Stimulated activated CD4-positive, alpha-beta T cell treated with anti-CD3 and anti-CD28 coated beads, TNF-alpha, amount 100 ng/mL, for 4 hours (primary cell): ENCODE data around the gene MRPS24.

Experiments
- DNase-seq, 3 experiments: peaks; one replicate each; pipeline ENCODE4 v3.0.0-alpha.2; 2020; ENCODE audit warnings: low read depth in 3 of 3

Gene MRPS24

DNA sequence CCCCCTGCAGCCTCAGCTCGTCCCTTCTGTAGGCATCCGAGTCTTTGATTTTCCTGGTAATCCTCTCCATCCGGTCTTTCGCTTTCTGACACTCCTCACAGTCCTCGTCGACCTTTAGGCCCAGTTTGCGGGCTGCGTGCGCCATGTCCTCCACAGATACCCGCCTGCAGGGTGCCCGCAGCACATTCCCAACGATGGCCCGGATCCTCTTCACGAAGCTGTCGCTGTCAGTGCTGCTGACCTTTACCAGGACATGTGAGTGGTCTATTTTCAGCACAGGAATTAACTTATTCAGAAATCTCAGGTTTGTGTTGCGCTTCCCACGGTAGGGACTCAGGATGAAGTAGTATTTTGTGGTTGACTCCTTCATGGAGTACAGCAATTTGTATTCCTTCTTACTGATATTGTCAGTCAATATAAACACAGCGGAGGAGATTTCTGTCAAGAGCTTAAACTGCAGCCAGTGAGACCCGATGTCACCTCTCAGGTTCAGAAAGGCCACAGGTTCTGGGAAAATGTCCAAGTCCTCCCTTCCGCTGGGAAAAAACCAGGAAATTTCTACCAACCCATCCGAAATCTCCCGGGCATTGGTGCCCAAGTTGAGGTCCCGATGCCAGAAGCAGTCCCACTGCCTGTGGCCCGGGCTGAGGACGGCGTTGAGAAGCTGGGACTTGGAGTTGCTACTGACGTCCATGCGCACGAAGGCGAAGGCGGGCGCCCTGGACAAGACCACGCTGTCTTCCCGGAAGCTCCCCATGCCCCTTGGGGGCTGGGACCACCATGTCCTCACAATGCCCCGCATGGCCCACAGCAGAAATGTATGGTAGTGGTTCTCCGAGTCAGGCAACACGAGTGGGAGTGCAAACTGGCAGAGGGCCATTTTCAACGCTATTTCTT lies 8.9 kb upstream of the MRPS24 start:
- no peak for DNase-seq

DNA sequence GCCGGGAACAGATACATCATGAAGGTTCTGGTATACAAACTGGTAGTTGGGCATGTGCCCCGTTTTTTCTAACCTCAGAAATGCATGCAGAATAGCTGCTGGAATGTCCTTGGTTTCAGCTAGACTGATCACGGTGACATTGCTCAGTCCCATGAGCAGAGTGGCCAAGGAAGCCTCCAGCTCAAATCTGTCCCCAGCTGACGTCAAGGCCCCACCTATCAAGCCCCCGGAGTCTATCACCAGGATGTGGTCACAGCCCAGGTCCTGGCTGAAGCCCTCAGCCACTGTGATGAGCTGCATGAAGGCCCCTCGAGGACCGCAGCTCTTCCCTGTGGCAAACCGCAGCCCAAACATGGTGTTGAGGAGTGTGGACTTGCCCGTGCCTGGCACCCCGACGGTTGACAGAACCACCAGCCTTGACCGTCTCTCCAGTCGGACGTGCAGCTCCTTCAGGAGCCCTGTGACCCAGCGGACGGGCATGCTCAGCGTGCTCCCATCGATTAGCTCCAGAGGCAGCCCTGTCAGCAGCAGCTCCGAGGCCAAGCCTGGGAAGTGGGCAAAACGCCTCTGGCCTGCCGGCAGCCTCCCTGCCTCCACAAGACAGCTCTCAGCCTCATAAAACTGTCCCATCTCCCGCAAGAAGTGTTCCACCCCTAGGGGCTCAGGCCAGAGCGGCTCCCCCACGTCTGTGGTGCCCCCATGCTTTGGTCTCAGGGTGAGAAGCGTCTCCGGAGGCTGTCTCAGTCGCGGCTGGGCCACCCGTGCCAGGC lies 7.8 kb upstream of the MRPS24 start:
- DNase-seq, result no peak

DNA sequence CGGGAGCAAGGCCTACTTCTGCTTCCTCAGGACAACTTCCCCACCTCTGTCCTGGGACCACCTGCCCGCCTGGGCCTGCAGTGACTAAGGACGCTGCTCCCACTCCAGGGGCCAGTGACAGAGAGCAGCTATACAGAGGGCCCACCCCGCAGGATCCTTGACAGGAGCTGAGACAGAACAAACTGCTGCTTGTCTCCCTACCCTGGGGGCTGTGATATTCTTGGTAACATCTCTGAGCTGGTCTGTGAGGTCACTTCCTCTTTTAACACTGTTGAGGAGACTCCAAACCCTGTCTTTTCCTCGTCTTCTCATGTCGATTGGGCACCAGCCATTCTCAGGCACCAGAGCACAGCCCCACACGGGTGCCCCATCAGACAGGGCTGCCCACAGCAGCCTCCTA lies 6.9 kb upstream of the MRPS24 start:
- DNase-seq, result no peak

GRCh38 chr7:43873300-43873699 lies 4.0 kb upstream of the MRPS24 start:
- DNase-seq, result no peak

GRCh38 chr7:43872406-43873110 lies 3.2 kb upstream of the MRPS24 start:
- no peak for DNase-seq

DNA sequence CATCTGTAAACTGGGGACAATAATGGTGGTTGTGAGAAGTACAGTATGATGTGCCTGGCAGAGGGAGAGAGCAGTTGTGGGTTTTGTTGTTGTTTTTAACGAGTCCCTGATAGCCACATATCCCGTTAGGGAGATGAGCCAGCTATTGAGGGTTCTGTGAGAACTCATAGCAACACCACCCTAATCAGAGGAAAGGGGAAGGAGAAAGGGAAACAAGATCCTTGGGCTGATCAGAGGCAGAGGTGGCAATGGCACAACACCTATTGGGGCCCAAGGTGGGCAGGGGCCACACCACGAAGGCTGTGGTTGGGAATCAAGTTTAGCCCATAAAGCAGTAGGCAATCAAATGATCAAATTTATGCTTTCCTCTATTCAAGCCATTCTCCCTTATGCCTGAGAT lies 1.7 kb upstream of the MRPS24 start:
- no peak for DNase-seq

GRCh38 chr7:43870316-43870715 lies 999 bp upstream of the MRPS24 start:
- no peak for DNase-seq

DNA sequence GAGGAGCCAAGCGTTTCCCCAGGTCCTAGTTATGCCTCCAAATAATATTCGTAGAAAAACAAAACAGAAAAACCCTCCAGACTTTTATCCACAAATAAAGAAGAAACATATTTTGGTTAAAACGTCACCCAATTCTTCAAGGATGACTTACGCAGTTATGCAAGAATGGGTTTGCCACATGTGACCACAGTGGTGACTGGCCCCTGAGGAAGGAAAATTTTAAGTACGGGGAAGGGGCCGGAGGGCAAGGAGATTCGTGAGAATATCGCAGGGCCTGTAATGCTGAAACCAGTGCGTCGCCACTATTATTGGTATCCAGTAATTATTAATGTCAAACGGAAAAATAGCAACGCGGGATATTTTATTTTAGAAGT lies 537 bp upstream of the MRPS24 start:
- DNase-seq, result no peak

DNA sequence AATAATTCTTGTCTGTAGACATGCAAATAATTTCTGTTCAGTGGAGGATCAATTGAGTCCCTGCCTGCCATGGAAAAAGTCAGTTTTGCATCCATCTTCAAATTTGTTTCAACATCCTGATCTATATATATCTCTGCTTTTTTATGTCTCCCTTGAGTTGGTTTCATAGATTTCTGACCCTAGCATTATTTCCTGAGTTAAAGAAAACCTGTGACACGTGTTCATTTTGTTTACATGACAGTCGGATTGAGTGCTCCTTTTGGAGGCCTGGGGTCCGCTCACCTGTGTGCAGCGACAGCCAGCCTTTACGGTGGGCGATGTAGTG lies 674 bp downstream of the MRPS24 start:
- no peak for DNase-seq

DNA sequence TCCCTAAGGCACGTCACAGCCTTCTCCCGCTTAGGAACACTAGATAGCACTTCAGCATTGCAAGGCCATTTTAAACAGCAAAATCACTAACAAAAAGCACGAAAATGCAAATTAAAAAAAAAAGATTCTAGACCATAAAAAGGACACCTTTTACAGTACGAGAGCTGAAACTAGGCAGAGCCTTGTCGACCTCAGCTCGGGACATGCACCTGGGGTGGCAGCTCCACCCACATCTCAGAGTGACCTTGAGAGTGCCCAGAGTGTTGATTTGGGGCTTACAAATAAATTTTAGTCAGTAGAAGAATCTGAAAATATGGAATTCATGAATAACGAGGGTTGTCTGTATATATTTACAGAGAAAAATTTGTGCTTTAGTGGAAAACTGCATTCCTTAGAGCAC lies 1.1 kb downstream of the MRPS24 start:
- DNase-seq, result no peak

- DNase-seq, result no peak
These were observed 4.0 kb downstream of the MRPS24 start for GRCh38 chr7:43865277-43865676.

DNA sequence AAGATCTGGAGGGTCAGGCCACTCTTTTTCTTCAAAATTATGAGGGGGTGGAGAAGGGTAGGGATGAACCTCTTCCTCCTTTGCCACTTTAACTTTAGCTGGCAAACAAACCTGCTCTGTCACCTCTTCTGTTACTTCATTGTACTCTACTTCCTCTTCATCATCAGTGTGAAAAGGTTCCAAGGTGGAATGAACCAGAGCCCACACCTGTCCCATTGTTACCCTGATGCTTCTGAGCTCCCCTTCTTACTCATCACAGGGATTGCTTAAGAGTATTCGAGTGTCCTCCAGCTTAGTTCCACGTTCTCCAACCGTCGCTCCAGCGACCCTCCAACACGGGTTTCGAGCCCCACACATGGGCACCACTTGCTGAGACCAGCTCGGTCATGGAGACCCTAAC lies 5.2 kb downstream of the MRPS24 start:
- no peak for DNase-seq

DNA sequence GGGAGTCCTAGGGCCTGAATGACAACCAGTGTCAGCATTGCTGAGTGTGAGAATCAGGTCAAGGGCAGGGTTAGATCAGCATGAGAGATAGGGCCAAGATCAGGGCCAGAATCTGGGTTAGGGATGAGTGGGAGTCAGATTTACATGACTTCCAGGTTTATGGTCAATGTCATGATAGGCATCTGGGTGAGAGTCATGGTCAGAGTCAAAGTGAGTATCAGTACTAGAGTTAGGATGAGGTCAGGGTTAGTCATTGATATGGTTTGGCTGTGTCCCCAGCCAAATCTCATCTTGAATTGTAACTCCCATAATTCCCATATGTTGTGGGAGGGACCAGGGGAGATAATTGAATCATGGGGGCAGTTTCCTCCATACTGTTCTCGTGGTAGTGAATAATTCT lies 12.3 kb downstream of the MRPS24 start:
- no peak for DNase-seq

DNA sequence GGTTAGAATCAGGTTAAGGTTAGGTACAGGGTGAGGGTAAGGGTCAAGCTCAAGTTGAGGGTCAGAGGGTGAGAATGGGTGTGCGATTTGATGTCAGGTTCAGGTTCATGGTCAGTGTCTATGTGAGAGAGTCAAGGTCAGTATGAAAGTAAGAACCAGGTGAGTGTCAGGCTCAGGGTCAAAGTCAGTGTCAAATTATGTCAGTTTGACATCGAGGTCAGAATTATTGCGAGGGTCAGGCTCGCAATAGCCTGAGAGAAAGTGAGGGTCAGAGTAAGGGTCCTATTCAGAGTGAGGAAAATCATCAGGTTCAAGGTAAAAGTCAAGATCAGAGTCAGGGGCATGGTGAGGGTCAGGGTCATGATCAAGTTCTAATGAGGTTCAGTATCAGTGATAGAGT lies 13.0 kb downstream of the MRPS24 start:
- DNase-seq, result no peak

DNA sequence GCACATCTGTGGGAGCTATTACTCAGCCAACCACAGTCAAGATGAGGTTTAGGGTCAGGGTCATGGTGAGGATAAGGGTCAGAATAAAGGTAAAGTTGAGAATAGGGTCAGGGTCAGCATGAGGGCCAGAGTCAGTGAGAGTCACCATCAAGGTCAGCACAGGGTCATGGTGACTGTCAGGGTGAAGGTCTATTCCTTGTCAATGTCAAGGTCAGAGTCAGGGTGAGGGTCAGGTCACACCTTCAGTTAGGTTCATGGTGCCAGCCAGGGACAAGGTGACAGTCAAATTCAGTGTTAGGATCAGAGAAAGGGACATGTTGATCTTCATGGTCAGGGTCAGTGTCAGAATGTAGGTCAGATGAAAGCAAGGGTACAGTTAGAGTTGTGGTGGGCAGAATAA lies 14.1 kb downstream of the MRPS24 start:
- no peak for DNase-seq

GRCh38 chr7:43851805-43852204 lies 17.5 kb downstream of the MRPS24 start:
- no peak for DNase-seq

GRCh38 chr7:43850348-43851116 lies 18.8 kb downstream of the MRPS24 start:
- DNase-seq, result no peak

DNA sequence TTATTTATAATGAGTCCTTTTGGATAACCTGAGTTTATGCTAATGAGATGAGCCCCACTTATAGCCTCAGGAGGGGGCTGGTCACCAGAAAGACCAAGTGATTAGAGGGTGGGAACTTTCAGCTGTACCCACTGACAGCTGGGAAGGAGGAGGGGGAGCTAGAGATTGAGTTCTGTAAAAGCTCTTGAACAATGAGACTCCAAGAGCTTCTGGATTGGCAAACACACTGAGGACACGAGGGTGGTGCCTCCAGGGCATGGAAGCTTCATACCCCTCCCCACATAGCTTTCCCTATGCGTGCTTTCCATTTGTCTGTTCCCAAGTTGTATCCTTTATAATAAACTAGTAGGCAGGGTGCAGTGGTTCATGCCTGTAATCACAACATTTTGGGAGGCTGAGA lies 20.3 kb downstream of the MRPS24 start:
- no peak for DNase-seq

DNA sequence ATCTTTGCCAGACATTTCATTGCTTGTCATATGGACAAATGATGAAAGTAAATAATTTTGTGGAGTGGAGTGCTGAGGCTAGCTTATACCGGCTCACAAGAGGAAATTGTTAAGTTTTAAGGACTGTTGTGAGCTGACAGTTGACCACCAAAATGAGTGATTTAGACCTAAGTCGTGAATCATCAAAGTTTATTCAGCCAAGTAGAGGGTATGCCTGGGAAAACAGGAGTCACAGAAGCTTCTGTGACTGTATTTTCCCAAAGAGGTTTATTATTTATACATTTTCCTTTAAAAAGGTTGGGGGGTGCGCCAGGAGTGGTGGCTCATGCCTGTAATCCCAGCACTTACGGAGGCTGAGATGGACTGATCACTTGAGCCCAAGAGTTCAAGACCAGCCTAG lies 21.8 kb downstream of the MRPS24 start:
- DNase-seq, result no peak

DNA sequence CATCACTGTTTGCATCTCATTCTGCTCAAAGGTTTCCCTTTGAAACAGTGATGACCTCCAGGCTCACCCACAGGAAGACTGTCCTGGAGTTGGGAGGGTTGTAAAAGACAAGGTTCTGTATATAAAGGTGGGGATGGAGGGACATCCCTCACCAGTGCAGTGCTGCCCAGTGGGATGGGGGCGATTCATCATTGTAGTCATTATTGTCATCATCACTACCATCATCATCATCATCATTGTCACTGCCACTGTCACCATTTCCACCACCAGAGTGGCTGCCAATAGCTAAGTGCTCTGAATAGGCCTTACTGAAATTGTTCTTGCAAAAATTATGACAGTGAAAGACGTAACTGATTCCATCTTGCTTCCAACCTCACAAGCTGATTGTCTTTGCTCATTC lies 24.7 kb downstream of the MRPS24 start:
- DNase-seq, result no peak

DNA sequence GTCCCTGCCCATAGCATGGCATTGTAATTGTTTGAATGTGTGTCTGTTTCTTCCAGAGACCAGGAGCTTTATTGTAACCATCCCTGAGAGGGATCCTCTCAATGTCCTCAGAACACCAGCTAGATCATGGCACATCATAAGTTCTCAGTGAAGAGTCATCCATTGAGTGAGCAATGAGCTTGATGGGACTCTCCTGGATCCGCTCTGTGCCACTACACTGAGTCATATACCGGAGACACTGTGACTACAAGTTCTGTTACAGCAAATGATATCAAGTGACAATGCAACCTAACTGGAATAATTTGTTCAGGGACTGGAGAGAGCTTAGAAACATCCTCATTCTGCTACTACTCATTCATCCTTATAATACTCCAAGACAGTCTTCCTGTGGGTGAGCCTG lies 25.1 kb downstream of the MRPS24 start:
- no peak for DNase-seq

DNA sequence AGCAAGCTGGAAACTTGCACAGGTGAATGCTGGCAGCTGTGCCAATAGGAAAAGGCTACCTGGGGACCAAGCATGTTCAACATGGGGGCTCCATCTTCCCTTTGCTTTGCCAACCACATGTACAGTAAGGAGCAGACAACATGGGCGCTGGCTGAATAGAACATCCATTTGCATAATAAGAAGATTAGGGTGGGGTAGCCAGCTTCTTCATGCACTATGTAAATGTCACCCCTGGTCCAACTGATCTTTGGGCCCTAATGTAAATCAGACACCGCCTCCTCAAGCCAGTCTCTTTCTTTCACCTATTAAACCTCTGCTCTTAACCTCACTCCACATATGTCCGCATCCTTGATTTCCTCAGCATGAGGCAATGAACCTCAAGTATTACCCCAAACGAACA lies 26.0 kb downstream of the MRPS24 start:
- no peak for DNase-seq
